ENCODE data around the gene KRT3. TPM values are rescaled to one million over a fixed set of nuclear protein-coding genes. Genes with fewer than 3 reads are reported as not detected.

The KRT3 gene
- total and polyA plus RNA-seq, 9 of the 15 experiments (the other 6 are each of a cell fraction or from before 2014, with no cell fraction given): not detected

GRCh38 chr12:52778833-52779232 is 17.1 kb downstream of the KRT3 start:
- Histone ChIP-seq H2AFZ (ENCODE audit: low read depth, low read length) (no peak overlapping the region), H3K9ac (ENCODE audit: insufficient read depth in 1 of 2, low read depth in 2 of 2, low read length in 2 of 2) (no peak overlapping the region), H3K9me1 (ENCODE audit: control insufficient read depth, insufficient read depth, low read length) (no peaks in the 10 kb centered on the region), H3K27ac (ENCODE audit: extremely low read depth, low read depth, low read length) (no peak overlapping the region), H3K36me3 (ENCODE audit: control insufficient read depth, insufficient read depth, low read length) (no peaks in the 10 kb centered on the region), H3K79me2 (ENCODE audit: control insufficient read depth, insufficient read depth, low read length) (no peaks in the 10 kb centered on the region), H3K4me1 (replicated peaks in 1 of 2; ENCODE audit: control insufficient read depth in 2 of 2, insufficient read depth in 2 of 2, low read length in 2 of 2) (no peaks in the 10 kb centered on the region), H3K4me3 (no peak overlapping the region), H3K9me3 (replicated peaks; ENCODE audit: control insufficient read depth, insufficient read depth, low read depth, low read length) (no peaks in the 10 kb centered on the region), H4K20me1 (replicated peaks; ENCODE audit: control insufficient read depth, insufficient read depth, low read length) (no peaks in the 10 kb centered on the region; the same call in none of the 2 replicates), H3K4me2 (ENCODE audit: insufficient read depth, low read length) (no peak overlapping the region), H3K27me3 (ENCODE audit: control insufficient read depth in 2 of 2, insufficient read depth in 2 of 2, low read length in 2 of 2) (peaks cover 28 to 60% of the 10 kb centered on the region in 2 experiments; a peak in 4 of 5 replicates)
- BruUV-seq (replicated peaks): no TSS peak
- intact Hi-C loops (cut with micrococcal nuclease): no loop called here
- FAIRE-seq: no peak
- no peak for DNase-seq (ENCODE audit: extremely low read depth in 1 of 4, low spot score in 3 of 4)
- ChIA-PET POLR2A (interaction anchor here (0.6 kb wide), 1 partner anchor 544 kb away, joined by 3 read pairs; no protein-coding TSS in a partner anchor), CTCF (ENCODE audit: low intra/inter-chr PET ratio) (no interaction called here)
- in situ Hi-C loops (cut with MboI): no loop called here
- WGBS (ENCODE audit: insufficient coverage, low coverage, missing lambda C conversion rate): 3% methylated on average over 2 of the region's 2 CpGs
- no peak for ATAC-seq
- no peak for TF ChIP-seq DDX20 (tag; IDR thresholded peaks at IDR 0.05; ENCODE audit: low read depth)
- TF ChIP-seq DNMT1 (IDR thresholded peaks at IDR 0.05): no peak
- no peak for TF ChIP-seq ZBTB34 (CRISPR knock-in tag; IDR thresholded peaks at IDR 0.05)
- TF ChIP-seq SMAD1 (IDR thresholded peaks at IDR 0.05; ENCODE audit: low read depth, low read length, partially characterized antibody): no peak
- no peak for TF ChIP-seq ZNF408 (CRISPR knock-in tag; IDR thresholded peaks at IDR 0.05; ENCODE audit: low read depth)
- TF ChIP-seq, protein P1, sequence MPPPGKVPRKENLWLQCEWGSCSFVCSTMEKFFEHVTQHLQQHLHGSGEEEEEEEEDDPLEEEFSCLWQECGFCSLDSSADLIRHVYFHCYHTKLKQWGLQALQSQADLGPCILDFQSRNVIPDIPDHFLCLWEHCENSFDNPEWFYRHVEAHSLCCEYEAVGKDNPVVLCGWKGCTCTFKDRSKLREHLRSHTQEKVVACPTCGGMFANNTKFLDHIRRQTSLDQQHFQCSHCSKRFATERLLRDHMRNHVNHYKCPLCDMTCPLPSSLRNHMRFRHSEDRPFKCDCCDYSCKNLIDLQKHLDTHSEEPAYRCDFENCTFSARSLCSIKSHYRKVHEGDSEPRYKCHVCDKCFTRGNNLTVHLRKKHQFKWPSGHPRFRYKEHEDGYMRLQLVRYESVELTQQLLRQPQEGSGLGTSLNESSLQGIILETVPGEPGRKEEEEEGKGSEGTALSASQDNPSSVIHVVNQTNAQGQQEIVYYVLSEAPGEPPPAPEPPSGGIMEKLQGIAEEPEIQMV (tag; conservative IDR thresholded peaks at IDR 0.05; ENCODE audit: low read depth): no peak
- no peak for TF ChIP-seq SAFB (IDR thresholded peaks at IDR 0.05; ENCODE audit: borderline replicate concordance, low read depth, low read length)
- TF ChIP-seq, protein P2, sequence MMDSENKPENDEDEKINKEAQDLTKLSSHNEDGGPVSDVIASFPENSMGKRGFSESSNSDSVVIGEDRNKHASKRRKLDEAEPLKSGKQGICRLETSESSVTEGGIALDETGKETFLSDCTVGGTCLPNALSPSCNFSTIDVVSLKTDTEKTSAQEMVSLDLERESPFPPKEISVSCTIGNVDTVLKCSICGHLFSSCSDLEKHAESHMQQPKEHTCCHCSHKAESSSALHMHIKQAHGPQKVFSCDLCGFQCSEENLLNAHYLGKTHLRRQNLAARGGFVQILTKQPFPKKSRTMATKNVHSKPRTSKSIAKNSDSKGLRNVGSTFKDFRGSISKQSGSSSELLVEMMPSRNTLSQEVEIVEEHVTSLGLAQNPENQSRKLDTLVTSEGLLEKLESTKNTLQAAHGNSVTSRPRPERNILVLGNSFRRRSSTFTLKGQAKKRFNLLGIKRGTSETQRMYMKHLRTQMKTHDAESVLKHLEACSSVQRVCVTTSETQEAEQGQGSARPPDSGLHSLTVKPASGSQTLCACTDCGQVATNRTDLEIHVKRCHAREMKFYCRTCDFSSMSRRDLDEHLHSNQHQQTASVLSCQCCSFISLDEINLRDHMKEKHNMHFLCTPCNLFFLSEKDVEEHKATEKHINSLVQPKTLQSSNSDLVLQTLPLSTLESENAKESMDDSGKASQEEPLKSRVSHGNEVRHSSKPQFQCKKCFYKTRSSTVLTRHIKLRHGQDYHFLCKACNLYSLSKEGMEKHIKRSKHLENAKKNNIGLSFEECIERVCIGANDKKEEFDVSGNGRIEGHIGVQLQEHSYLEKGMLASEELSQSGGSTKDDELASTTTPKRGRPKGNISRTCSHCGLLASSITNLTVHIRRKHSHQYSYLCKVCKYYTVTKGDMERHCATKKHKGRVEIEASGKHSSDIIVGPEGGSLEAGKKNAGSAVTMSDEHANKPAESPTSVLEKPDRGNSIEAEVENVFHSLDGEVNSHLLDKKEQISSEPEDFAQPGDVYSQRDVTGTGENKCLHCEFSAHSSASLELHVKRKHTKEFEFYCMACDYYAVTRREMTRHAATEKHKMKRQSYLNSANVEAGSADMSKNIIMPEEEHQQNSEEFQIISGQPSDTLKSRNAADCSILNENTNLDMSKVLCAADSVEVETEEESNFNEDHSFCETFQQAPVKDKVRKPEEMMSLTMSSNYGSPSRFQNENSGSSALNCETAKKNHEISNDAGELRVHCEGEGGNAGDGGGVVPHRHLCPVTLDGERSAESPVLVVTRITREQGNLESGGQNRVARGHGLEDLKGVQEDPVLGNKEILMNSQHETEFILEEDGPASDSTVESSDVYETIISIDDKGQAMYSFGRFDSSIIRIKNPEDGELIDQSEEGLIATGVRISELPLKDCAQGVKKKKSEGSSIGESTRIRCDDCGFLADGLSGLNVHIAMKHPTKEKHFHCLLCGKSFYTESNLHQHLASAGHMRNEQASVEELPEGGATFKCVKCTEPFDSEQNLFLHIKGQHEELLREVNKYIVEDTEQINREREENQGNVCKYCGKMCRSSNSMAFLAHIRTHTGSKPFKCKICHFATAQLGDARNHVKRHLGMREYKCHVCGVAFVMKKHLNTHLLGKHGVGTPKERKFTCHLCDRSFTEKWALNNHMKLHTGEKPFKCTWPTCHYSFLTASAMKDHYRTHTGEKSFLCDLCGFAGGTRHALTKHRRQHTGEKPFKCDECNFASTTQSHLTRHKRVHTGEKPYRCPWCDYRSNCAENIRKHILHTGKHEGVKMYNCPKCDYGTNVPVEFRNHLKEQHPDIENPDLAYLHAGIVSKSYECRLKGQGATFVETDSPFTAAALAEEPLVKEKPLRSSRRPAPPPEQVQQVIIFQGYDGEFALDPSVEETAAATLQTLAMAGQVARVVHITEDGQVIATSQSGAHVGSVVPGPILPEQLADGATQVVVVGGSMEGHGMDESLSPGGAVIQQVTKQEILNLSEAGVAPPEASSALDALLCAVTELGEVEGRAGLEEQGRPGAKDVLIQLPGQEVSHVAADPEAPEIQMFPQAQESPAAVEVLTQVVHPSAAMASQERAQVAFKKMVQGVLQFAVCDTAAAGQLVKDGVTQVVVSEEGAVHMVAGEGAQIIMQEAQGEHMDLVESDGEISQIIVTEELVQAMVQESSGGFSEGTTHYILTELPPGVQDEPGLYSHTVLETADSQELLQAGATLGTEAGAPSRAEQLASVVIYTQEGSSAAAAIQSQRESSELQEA (IDR thresholded peaks at IDR 0.05; ENCODE audit: low read depth): no peak
- no peak for TF ChIP-seq KLF1 (tag; IDR thresholded peaks at IDR 0.05)
- TF ChIP-seq POLR2H (tag; IDR thresholded peaks at IDR 0.05; ENCODE audit: low read depth): no peak
- TF ChIP-seq ZNF140 (CRISPR knock-in tag; IDR thresholded peaks at IDR 0.05): no peak
- no peak for TF ChIP-seq RBM39 (optimal IDR thresholded peaks at IDR 0.05; ENCODE audit: low read depth, low read length)
